Fibroblast of lung (primary cell): Measurements from ENCODE around the gene MRFAP1L1. TPM values are rescaled to one million over a fixed set of nuclear protein-coding genes. Genes with fewer than 3 reads are reported as not detected.

Experiments
- DNase-seq, 2 donors: peaks; one replicate each; pipeline versions ENCODE4 v3.0.0 to v3.0.0-alpha.2; 2010; ENCODE audit warnings: low read depth in 2 of 2
- H2AFZ ChIP-seq: 2 replicates; pipeline ENCODE4 v1.5.1; 2012; ENCODE audit warnings: low read length, control low read depth, inconsistent platforms
- H3K27ac ChIP-seq: 2 replicates; pipeline ENCODE4 v1.5.1; 2011; ENCODE audit warnings: low read length, control low read depth; ENCODE audit not compliant: insufficient read depth
- H3K27me3 ChIP-seq: 2 replicates; pipeline ENCODE4 v1.5.1; 2011; ENCODE audit warnings: mild to moderate bottlenecking, low read length; ENCODE audit not compliant: control insufficient read depth, insufficient read depth
- H3K36me3 ChIP-seq: 2 replicates; pipeline ENCODE4 v1.5.1; 2011; ENCODE audit warnings: low read length; ENCODE audit not compliant: control insufficient read depth, insufficient read depth
- H3K4me1 ChIP-seq: 2 replicates; pipeline ENCODE4 v1.5.1; 2011; ENCODE audit warnings: low read length; ENCODE audit not compliant: control insufficient read depth, insufficient read depth; ENCODE audit errors: extremely low read depth
- H3K4me2 ChIP-seq: 2 replicates; pipeline ENCODE4 v1.5.1; 2011; ENCODE audit warnings: low read length, control low read depth; ENCODE audit not compliant: insufficient read depth; ENCODE audit errors: extremely low read depth
- H3K4me3 ChIP-seq, 4 experiments: fragments of 200-600 bp in 1 of 4; sonication (generic) in 1 of 4; replicated peaks in 1 of 4; 2 replicates each; pipeline ENCODE4 v1.5.1; 2011 to 2016; ENCODE audit warnings: low read length in 4 of 4, low read depth in 3 of 4, mild to moderate bottlenecking in 3 of 4, control low read depth in 2 of 4, inconsistent platforms in 1 of 4, mixed read lengths in 1 of 4; ENCODE audit not compliant: insufficient read depth in 1 of 4; ENCODE audit errors: control extremely low read depth in 1 of 4
- H3K79me2 ChIP-seq: 2 replicates; pipeline ENCODE4 v1.5.1; 2012; ENCODE audit warnings: mild to moderate bottlenecking, low read length, inconsistent platforms; ENCODE audit not compliant: control insufficient read depth, insufficient read depth
- H3K9ac ChIP-seq: 2 replicates; pipeline ENCODE4 v1.5.1; 2011; ENCODE audit warnings: mild to moderate bottlenecking, low read length, control low read depth; ENCODE audit not compliant: insufficient read depth
- H3K9me3 ChIP-seq: 2 replicates; pipeline ENCODE4 v1.5.1; 2012; ENCODE audit warnings: low read depth, low read length; ENCODE audit not compliant: control insufficient read depth, insufficient read depth
- H4K20me1 ChIP-seq: 2 replicates; pipeline ENCODE4 v1.5.1; 2011; ENCODE audit warnings: low read length; ENCODE audit not compliant: control insufficient read depth, insufficient read depth; ENCODE audit errors: extremely low read depth
- CTCF ChIP-seq, 2 donors: IDR thresholded peaks in 1 of 2; conservative IDR thresholded peaks in 1 of 2; 1 replicate in 1 of 2; 2 replicates in 1 of 2; pipeline ENCODE4 v1.5.1; 2011 to 2012; ENCODE audit warnings: low read length in 2 of 2, control low read depth in 1 of 2, inconsistent platforms in 1 of 2, low read depth in 1 of 2, mild to moderate bottlenecking in 1 of 2
- EZH2 ChIP-seq: IDR thresholded peaks from 2 replicates; pipeline ENCODE4 v1.5.1; 2012; ENCODE audit warnings: low read length, control low read depth, mild to moderate bottlenecking; ENCODE audit errors: missing control alignments
- polyA plus RNA-seq, 2 donors: library from polyadenylated mRNA; depleted of rRNA in 1 of 2; stranded (reverse) in 1 of 2; unstranded in 1 of 2; fragments of >200 nt; gene quantifications; 2 replicates each; pipeline ENCODE4 v1.2.1, GENCODE V29; 2011 to 2012; ENCODE audit warnings: missing spikeins in 1 of 2
- total RNA-seq: library from RNA; depleted of rRNA; stranded (reverse); fragments of >200 nt; gene quantifications from 2 replicates; pipeline ENCODE4 v1.2.1, GENCODE V29; 2014

The MRFAP1L1 gene
- total and polyA plus RNA-seq, 2 donors (not counting 1 experiment from before 2014, with no cell fraction given), result 41.6 to 77.4 TPM

- Histone ChIP-seq H3K79me2 (no peaks in the 10 kb centered on the region), H3K4me1 (no peaks in the 10 kb centered on the region), H3K9me3 (no peaks in the 10 kb centered on the region), H3K36me3 (no peaks in the 10 kb centered on the region), H3K27ac (no peak overlapping the region), H3K4me2 (no peak overlapping the region), H2AFZ (no peak overlapping the region), H3K9ac (no peak overlapping the region), H3K4me3 (no peak overlapping the region), H3K27me3 (no peaks in the 10 kb centered on the region), H4K20me1 (no peaks in the 10 kb centered on the region)
- no peak for TF ChIP-seq CTCF (conservative IDR thresholded peaks at IDR 0.05 in 1 of 2, IDR thresholded peaks at IDR 0.05 in 1 of 2; ENCODE audit: low read depth in 1 of 2, low read length in 2 of 2)
- TF ChIP-seq EZH2, result no peak
- peak in 1 of 2 donors; percentile 74 for DNase-seq
These were observed 14.9 kb upstream of the MRFAP1L1 start for GRCh38 chr4:6724421-6725111.

- Histone ChIP-seq H3K36me3 (no peaks in the 10 kb centered on the region), H3K4me3 (no peak overlapping the region), H3K27ac (no peak overlapping the region), H2AFZ (no peak overlapping the region), H3K27me3 (no peaks in the 10 kb centered on the region), H3K4me1 (no peaks in the 10 kb centered on the region), H3K4me2 (no peak overlapping the region), H3K79me2 (no peaks in the 10 kb centered on the region), H3K9ac (no peak overlapping the region), H3K9me3 (no peaks in the 10 kb centered on the region), H4K20me1 (no peaks in the 10 kb centered on the region)
- no peak for DNase-seq
- TF ChIP-seq EZH2 (no peak), CTCF (conservative IDR thresholded peaks at IDR 0.05 in 1 of 2, IDR thresholded peaks at IDR 0.05 in 1 of 2; ENCODE audit: low read depth in 1 of 2, low read length in 2 of 2) (no peak)
These were observed 14.2 kb upstream of the MRFAP1L1 start for GRCh38 chr4:6723851-6724250.

GRCh38 chr4:6722891-6723290 is 13.2 kb upstream of the MRFAP1L1 start:
- TF ChIP-seq EZH2 (no peak), CTCF (conservative IDR thresholded peaks at IDR 0.05 in 1 of 2, IDR thresholded peaks at IDR 0.05 in 1 of 2; ENCODE audit: low read depth in 1 of 2, low read length in 2 of 2) (no peak)
- no peak overlapping the region for H3K4me3 ChIP-seq
- no peak overlapping the region for H3K4me2 ChIP-seq
- peaks cover 4% of the 10 kb centered on the region for H3K79me2 ChIP-seq
- H3K9me3 ChIP-seq, result no peaks in the 10 kb centered on the region
- H3K36me3 ChIP-seq, result no peaks in the 10 kb centered on the region
- H4K20me1 ChIP-seq, result no peaks in the 10 kb centered on the region
- no peak overlapping the region for H3K9ac ChIP-seq
- DNase-seq, result no peak
- H3K27ac ChIP-seq, result no peak overlapping the region
- H2AFZ ChIP-seq, result no peak overlapping the region
- no peaks in the 10 kb centered on the region for H3K4me1 ChIP-seq
- H3K27me3 ChIP-seq, result no peaks in the 10 kb centered on the region
